Fibroblast of lung (primary cell): ENCODE measurements around the gene RBFOX1.

ENCODE experiments used
- CTCF ChIP-seq, 2 donors: IDR thresholded peaks in 1 of 2; conservative IDR thresholded peaks in 1 of 2; 1 replicate in 1 of 2; 2 replicates in 1 of 2; pipeline ENCODE4 v1.5.1; 2011 to 2012; ENCODE audit warnings: low read length in 2 of 2, control low read depth in 1 of 2, inconsistent platforms in 1 of 2, low read depth in 1 of 2, mild to moderate bottlenecking in 1 of 2
- EZH2 ChIP-seq: IDR thresholded peaks from 2 replicates; pipeline ENCODE4 v1.5.1; 2012; ENCODE audit warnings: low read length, control low read depth, mild to moderate bottlenecking; ENCODE audit errors: missing control alignments

- TF ChIP-seq CTCF (conservative IDR thresholded peaks at IDR 0.05 in 1 of 2, IDR thresholded peaks at IDR 0.05 in 1 of 2; ENCODE audit: low read depth in 1 of 2, low read length in 2 of 2) (no peak), EZH2 (no peak)
These were observed 263.7 kb downstream of the RBFOX1 start for GRCh38 chr16:7596308-7596707.
